Measurements from ENCODE around the gene PCDHGB3. TPM values are rescaled to one million over a fixed set of nuclear protein-coding genes. Genes with fewer than 3 reads are reported as not detected.

Gene PCDHGB3
- total and polyA plus RNA-seq, 2 donors (not counting 3 experiments of a cell fraction or from before 2014, with no cell fraction given) = 1.8 to 2.0 TPM

DNA sequence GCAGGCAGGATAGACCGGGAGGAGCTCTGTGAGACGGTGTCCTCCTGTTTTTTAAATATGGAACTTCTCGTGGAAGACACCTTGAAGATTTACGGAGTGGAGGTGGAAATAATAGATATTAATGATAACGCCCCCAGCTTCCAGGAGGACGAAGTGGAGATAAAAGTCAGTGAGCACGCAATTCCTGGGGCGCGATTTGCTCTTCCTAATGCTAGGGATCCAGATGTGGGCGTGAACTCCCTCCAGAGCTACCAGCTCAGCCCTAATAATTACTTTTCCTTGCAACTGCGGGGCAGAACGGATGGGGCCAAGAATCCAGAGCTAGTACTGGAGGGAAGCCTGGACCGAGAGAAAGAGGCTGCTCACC is 51.4 kb downstream of the PCDHGB3 start:
- POLR2A ChIA-PET = interaction anchor here (1.9 to 2.2 kb wide), 2 partner anchors 9 to 137 kb away, joined by 8 read pairs; partner anchors contain the start of gene PCDHGA12
- intact Hi-C loops (cut with micrococcal nuclease) = loop anchor here (1.0 to 5.0 kb wide), 4 partner anchors 9 to 103 kb away; partner anchors contain the start of genes PCDHGA12, PCDHGA6 and PCDHGB3
- Histone ChIP-seq H3K4me3 (replicated peaks in 1 of 3; ENCODE audit: insufficient read depth in 1 of 3, low read depth in 1 of 3, low read length in 3 of 3) (peak overlapping the region; percentile 39 to 83 (median 66)), H3K79me2 (ENCODE audit: control insufficient read depth, insufficient read depth, low read length) (no peaks in the 10 kb centered on the region), H3K9me3 (replicated peaks; ENCODE audit: control insufficient read depth, insufficient read depth, low read length) (peaks cover 8% of the 10 kb centered on the region), H2AFZ (ENCODE audit: low read depth, low read length) (peak overlapping the region; percentile 84), H3K9ac (replicated peaks; ENCODE audit: extremely low read depth, insufficient read depth, low read length) (no peak overlapping the region), H4K20me1 (replicated peaks; ENCODE audit: control insufficient read depth, extremely low read depth, insufficient read depth, low read length) (no peaks in the 10 kb centered on the region), H3K36me3 (ENCODE audit: control insufficient read depth in 2 of 2, extremely low read depth in 1 of 2, insufficient read depth in 2 of 2, low read length in 2 of 2) (no peaks in the 10 kb centered on the region), H3K4me2 (ENCODE audit: insufficient read depth, low read length) (peak overlapping the region; percentile 90), H3K27ac (ENCODE audit: insufficient read depth, low read depth, low read length) (no peak overlapping the region), H3K4me1 (ENCODE audit: control insufficient read depth, extremely low read depth, insufficient read depth, low read length) (peaks cover 15% of the 10 kb centered on the region), H3K27me3 (ENCODE audit: control insufficient read depth in 2 of 2, insufficient read depth in 2 of 2, low read length in 2 of 2) (peaks cover 38 to 84% of the 10 kb centered on the region in 2 experiments), H3K9me1 (replicated peaks; ENCODE audit: control insufficient read depth, extremely low read depth, insufficient read depth, low read length) (no peaks in the 10 kb centered on the region)
- TF ChIP-seq GATA2 (IDR thresholded peaks at IDR 0.05; ENCODE audit: insufficient read depth, insufficient read length, low read depth, low read length) (no peak), JUN (IDR thresholded peaks at IDR 0.05; ENCODE audit: borderline replicate concordance, insufficient read depth, insufficient read length, low read depth) (no peak), MYC (IDR thresholded peaks at IDR 0.05; ENCODE audit: low read depth, low read length) (no peak)
- TF ChIP-seq, protein P1, sequence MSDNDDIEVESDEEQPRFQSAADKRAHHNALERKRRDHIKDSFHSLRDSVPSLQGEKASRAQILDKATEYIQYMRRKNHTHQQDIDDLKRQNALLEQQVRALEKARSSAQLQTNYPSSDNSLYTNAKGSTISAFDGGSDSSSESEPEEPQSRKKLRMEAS (IDR thresholded peaks at IDR 0.05; ENCODE audit: insufficient read depth, insufficient read length) = no peak
- TF ChIP-seq, protein P2, sequence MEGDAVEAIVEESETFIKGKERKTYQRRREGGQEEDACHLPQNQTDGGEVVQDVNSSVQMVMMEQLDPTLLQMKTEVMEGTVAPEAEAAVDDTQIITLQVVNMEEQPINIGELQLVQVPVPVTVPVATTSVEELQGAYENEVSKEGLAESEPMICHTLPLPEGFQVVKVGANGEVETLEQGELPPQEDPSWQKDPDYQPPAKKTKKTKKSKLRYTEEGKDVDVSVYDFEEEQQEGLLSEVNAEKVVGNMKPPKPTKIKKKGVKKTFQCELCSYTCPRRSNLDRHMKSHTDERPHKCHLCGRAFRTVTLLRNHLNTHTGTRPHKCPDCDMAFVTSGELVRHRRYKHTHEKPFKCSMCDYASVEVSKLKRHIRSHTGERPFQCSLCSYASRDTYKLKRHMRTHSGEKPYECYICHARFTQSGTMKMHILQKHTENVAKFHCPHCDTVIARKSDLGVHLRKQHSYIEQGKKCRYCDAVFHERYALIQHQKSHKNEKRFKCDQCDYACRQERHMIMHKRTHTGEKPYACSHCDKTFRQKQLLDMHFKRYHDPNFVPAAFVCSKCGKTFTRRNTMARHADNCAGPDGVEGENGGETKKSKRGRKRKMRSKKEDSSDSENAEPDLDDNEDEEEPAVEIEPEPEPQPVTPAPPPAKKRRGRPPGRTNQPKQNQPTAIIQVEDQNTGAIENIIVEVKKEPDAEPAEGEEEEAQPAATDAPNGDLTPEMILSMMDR (IDR thresholded peaks at IDR 0.05; ENCODE audit: extremely low read depth in 1 of 2, insufficient read depth in 1 of 2, low read depth in 1 of 2, low read length in 2 of 2) = no peak
- FAIRE-seq = no peak
- BruUV-seq (replicated peaks) = no TSS peak
- dilution Hi-C loops (cut with MboI; ENCODE audit: extremely low pct_ligation_motif_present, low sequenced_read_pairs) = no loop called here
- CTCF ChIA-PET = interaction anchor here (0.6 to 11.3 kb wide), 40 partner anchors 9 to 212 kb away, joined by 3 to 335 read pairs (median 6); partner anchors contain the start of genes DIAPH1, PCDHB12, PCDHGA1 and PCDHGA10
- no peak for DNase-seq (ENCODE audit: low read depth, low spot score)

Other genes with a start within 250 kb of the PCDHGB3 start
Only the 30 nearest of the 37 such genes appear.
- gene PCDHB9, start 183.1 kb upstream of the PCDHGB3 start, total RNA-seq = 0.16 and 0.20 TPM in 2 replicates
- 0.14 and 0.29 TPM in 2 replicates for gene PCDHB9, start 183.1 kb upstream of the PCDHGB3 start, polyA plus RNA-seq
- 0.62 and 0.81 TPM in 2 replicates for gene PCDHB10, start 177.9 kb upstream of the PCDHGB3 start, total RNA-seq
- gene PCDHB10, start 177.9 kb upstream of the PCDHGB3 start, polyA plus RNA-seq = 0.51 and 0.68 TPM in 2 replicates
- 0.16 and 0.18 TPM in 2 replicates for gene PCDHB11, start 170.6 kb upstream of the PCDHGB3 start, total RNA-seq
- 0.11 and 0.13 TPM in 2 replicates for gene PCDHB11, start 170.6 kb upstream of the PCDHGB3 start, polyA plus RNA-seq
- 0.18 and 0.20 TPM in 2 replicates for gene PCDHB12, start 161.5 kb upstream of the PCDHGB3 start, total RNA-seq
- 0.36 and 0.41 TPM in 2 replicates for gene PCDHB12, start 161.5 kb upstream of the PCDHGB3 start, polyA plus RNA-seq
- gene PCDHB13, start 156.3 kb upstream of the PCDHGB3 start, total RNA-seq = 0.65 and 0.77 TPM in 2 replicates
- 0.57 and 0.64 TPM in 2 replicates for gene PCDHB13, start 156.3 kb upstream of the PCDHGB3 start, polyA plus RNA-seq
- gene PCDHB14, start 146.9 kb upstream of the PCDHGB3 start, total RNA-seq = 0.55 and 1.0 TPM in 2 replicates
- 0.72 and 0.73 TPM in 2 replicates for gene PCDHB14, start 146.9 kb upstream of the PCDHGB3 start, polyA plus RNA-seq
- gene PCDHB15, start 124.8 kb upstream of the PCDHGB3 start, total RNA-seq = 0.55 and 0.69 TPM in 2 replicates
- 0.51 and 0.55 TPM in 2 replicates for gene PCDHB15, start 124.8 kb upstream of the PCDHGB3 start, polyA plus RNA-seq
- 0.39 and 0.46 TPM in 2 replicates for gene SLC25A2, start 66.2 kb upstream of the PCDHGB3 start, total RNA-seq
- not detected in 2 replicates for gene SLC25A2, start 66.2 kb upstream of the PCDHGB3 start, polyA plus RNA-seq
- gene TAF7, start 49.5 kb upstream of the PCDHGB3 start, total RNA-seq = 55.0 and 62.0 TPM in 2 replicates
- gene TAF7, start 49.5 kb upstream of the PCDHGB3 start, polyA plus RNA-seq = 14.2 and 21.8 TPM in 2 replicates
- gene PCDHGA1, start 39.7 kb upstream of the PCDHGB3 start, total RNA-seq = 0.22 and 0.30 TPM in 2 replicates
- 0.44 and 0.45 TPM in 2 replicates for gene PCDHGA1, start 39.7 kb upstream of the PCDHGB3 start, polyA plus RNA-seq
- 0.58 and 1.2 TPM in 2 replicates for gene PCDHGA2, start 31.5 kb upstream of the PCDHGB3 start, total RNA-seq
- gene PCDHGA2, start 31.5 kb upstream of the PCDHGB3 start, polyA plus RNA-seq = 1.9 and 2.0 TPM in 2 replicates
- 1.1 and 1.2 TPM in 2 replicates for gene PCDHGA3, start 26.4 kb upstream of the PCDHGB3 start, total RNA-seq
- 0.88 and 1.2 TPM in 2 replicates for gene PCDHGA3, start 26.4 kb upstream of the PCDHGB3 start, polyA plus RNA-seq
- 0.58 and 0.62 TPM in 2 replicates for gene PCDHGB1, start 20.1 kb upstream of the PCDHGB3 start, total RNA-seq
- 0.39 and 0.48 TPM in 2 replicates for gene PCDHGB1, start 20.1 kb upstream of the PCDHGB3 start, polyA plus RNA-seq
- 3.0 TPM in 2 replicates for gene PCDHGA4, start 15.2 kb upstream of the PCDHGB3 start, total RNA-seq
- 2.4 and 2.6 TPM in 2 replicates for gene PCDHGA4, start 15.2 kb upstream of the PCDHGB3 start, polyA plus RNA-seq
- gene PCDHGB2, start 10.2 kb upstream of the PCDHGB3 start, total RNA-seq = 1.9 and 2.9 TPM in 2 replicates
- 1.1 TPM in 2 replicates for gene PCDHGB2, start 10.2 kb upstream of the PCDHGB3 start, polyA plus RNA-seq
- 0.78 and 0.93 TPM in 2 replicates for gene PCDHGA5, start 6.1 kb upstream of the PCDHGB3 start, total RNA-seq
- 0.36 and 0.51 TPM in 2 replicates for gene PCDHGA5, start 6.1 kb upstream of the PCDHGB3 start, polyA plus RNA-seq
- 2.7 and 2.9 TPM in 2 replicates for gene PCDHGA6, start 3.6 kb downstream of the PCDHGB3 start, total RNA-seq
- gene PCDHGA6, start 3.6 kb downstream of the PCDHGB3 start, polyA plus RNA-seq = 2.6 and 2.7 TPM in 2 replicates
- gene PCDHGA7, start 12.5 kb downstream of the PCDHGB3 start, total RNA-seq = 1.5 and 1.8 TPM in 2 replicates
- gene PCDHGA7, start 12.5 kb downstream of the PCDHGB3 start, polyA plus RNA-seq = 0.68 and 0.84 TPM in 2 replicates
- 4.4 and 6.5 TPM in 2 replicates for gene PCDHGB4, start 17.5 kb downstream of the PCDHGB3 start, total RNA-seq
- 6.9 and 8.1 TPM in 2 replicates for gene PCDHGB4, start 17.5 kb downstream of the PCDHGB3 start, polyA plus RNA-seq
- 0.53 and 0.95 TPM in 2 replicates for gene PCDHGA8, start 22.4 kb downstream of the PCDHGB3 start, total RNA-seq
- gene PCDHGA8, start 22.4 kb downstream of the PCDHGB3 start, polyA plus RNA-seq = 0.43 and 0.44 TPM in 2 replicates
- gene PCDHGB5, start 27.7 kb downstream of the PCDHGB3 start, total RNA-seq = 11.4 and 14.4 TPM in 2 replicates
- 7.9 and 10.1 TPM in 2 replicates for gene PCDHGB5, start 27.7 kb downstream of the PCDHGB3 start, polyA plus RNA-seq
- gene PCDHGA9, start 32.5 kb downstream of the PCDHGB3 start, total RNA-seq = 3.5 and 3.9 TPM in 2 replicates
- 1.1 and 1.2 TPM in 2 replicates for gene PCDHGA9, start 32.5 kb downstream of the PCDHGB3 start, polyA plus RNA-seq
- 4.8 and 4.9 TPM in 2 replicates for gene PCDHGB6, start 37.8 kb downstream of the PCDHGB3 start, total RNA-seq
- 2.2 and 2.3 TPM in 2 replicates for gene PCDHGB6, start 37.8 kb downstream of the PCDHGB3 start, polyA plus RNA-seq
- gene PCDHGA10, start 42.7 kb downstream of the PCDHGB3 start, total RNA-seq = 4.4 and 5.8 TPM in 2 replicates
- gene PCDHGA10, start 42.7 kb downstream of the PCDHGB3 start, polyA plus RNA-seq = 3.6 and 3.7 TPM in 2 replicates
- 12.6 and 13.0 TPM in 2 replicates for gene PCDHGB7, start 47.4 kb downstream of the PCDHGB3 start, total RNA-seq
- gene PCDHGB7, start 47.4 kb downstream of the PCDHGB3 start, polyA plus RNA-seq = 6.5 and 6.9 TPM in 2 replicates
- gene PCDHGA11, start 50.8 kb downstream of the PCDHGB3 start, total RNA-seq = 10.3 and 11.5 TPM in 2 replicates
- gene PCDHGA11, start 50.8 kb downstream of the PCDHGB3 start, polyA plus RNA-seq = 8.0 and 8.1 TPM in 2 replicates
- 7.6 and 9.9 TPM in 2 replicates for gene PCDHGA12, start 60.3 kb downstream of the PCDHGB3 start, total RNA-seq
- gene PCDHGA12, start 60.3 kb downstream of the PCDHGB3 start, polyA plus RNA-seq = 3.2 and 4.2 TPM in 2 replicates
- 25.4 and 36.1 TPM in 2 replicates for gene PCDHGC3, start 105.7 kb downstream of the PCDHGB3 start, total RNA-seq
- 9.2 and 14.9 TPM in 2 replicates for gene PCDHGC3, start 105.7 kb downstream of the PCDHGB3 start, polyA plus RNA-seq
- gene PCDHGC4, start 114.8 kb downstream of the PCDHGB3 start, total RNA-seq = 0.90 and 2.1 TPM in 2 replicates
- 0.25 and 0.32 TPM in 2 replicates for gene PCDHGC4, start 114.8 kb downstream of the PCDHGB3 start, polyA plus RNA-seq
- gene PCDHGC5, start 118.8 kb downstream of the PCDHGB3 start, total RNA-seq = 0.60 and 1.2 TPM in 2 replicates
- 0.21 and 0.48 TPM in 2 replicates for gene PCDHGC5, start 118.8 kb downstream of the PCDHGB3 start, polyA plus RNA-seq